K562 (cell line): ENCODE measurements around the gene METTL22. TPM values are rescaled to one million over a fixed set of nuclear protein-coding genes. Genes with fewer than 3 reads are reported as not detected.

Experiments used
- ATAC-seq: fragments of 200-7000 bp; cut with Tn5 transposase; 3 replicates; pipeline ENCODE4 v1.9.1; 2020; ENCODE audit warnings: moderate library complexity
- BruUV-seq: library from RNA; stranded (reverse); fragments of 400-500 nt; replicated peaks from 2 replicates; lab custom pipeline; 2021; lab: Mats Ljungman, UMichigan
- CTCF ChIA-PET: fragments of 300-600 bp; formaldehyde crosslinking; extraction: SDS; loops from one replicate; lab custom pipeline; 2021; ENCODE audit warnings: low intra/inter-chr PET ratio; lab: Yijun Ruan, JAX
- POLR2A ChIA-PET: fragments of 300-600, 350-650 bp; sonication (Branson Sonifier 250); formaldehyde crosslinking; extraction: SDS; loops from one replicate; lab custom pipeline; 2021; ENCODE audit warnings: antibody characterized with exemption, inconsistent platforms; lab: Yijun Ruan, JAX
- DNase-seq, 4 experiments: peaks; one replicate each; pipeline versions ENCODE4 v3.0.0 to v3.0.0-alpha.2; 2011 to 2018; ENCODE audit warnings: low spot score in 3 of 4, mixed read lengths in 3 of 4; ENCODE audit errors: extremely low read depth in 1 of 4
- FAIRE-seq: peaks from 2 replicates; lab custom pipeline; 2011; peaks lifted over from hg19 to GRCh38; lab: Jason Lieb, UNC
- H2AFZ ChIP-seq: 2 replicates; pipeline ENCODE4 v1.6.0; 2011; ENCODE audit warnings: low read depth, low read length, control low read depth, inconsistent platforms
- H3K27ac ChIP-seq: fragments of 200-600 bp; 3 replicates; pipeline ENCODE4 v1.8.0; 2011; ENCODE audit warnings: low read depth, mild to moderate bottlenecking, control low read depth, inconsistent platforms, low read length, moderate library complexity, mixed read lengths; ENCODE audit errors: extremely low read depth
- H3K27me3 ChIP-seq, 2 experiments: fragments of 300-600 bp in 1 of 2; 2 replicates in 1 of 2; 3 replicates in 1 of 2; pipeline versions ENCODE4 v1.6.0 to v1.8.0; 2011; ENCODE audit warnings: inconsistent platforms in 2 of 2, low read length in 2 of 2, mild to moderate bottlenecking in 1 of 2, mixed read lengths in 1 of 2, moderate library complexity in 1 of 2; ENCODE audit not compliant: control insufficient read depth in 2 of 2, insufficient read depth in 2 of 2
- H3K36me3 ChIP-seq: fragments of 300-600 bp; 3 replicates; pipeline ENCODE4 v1.8.0; 2011; ENCODE audit warnings: mild to moderate bottlenecking, low read length, inconsistent platforms; ENCODE audit not compliant: control insufficient read depth, insufficient read depth
- H3K4me1 ChIP-seq, 2 experiments: fragments of 200-600 bp in 1 of 2; replicated peaks in 1 of 2; 2 replicates in 1 of 2; 3 replicates in 1 of 2; pipeline versions ENCODE4 v1.5.1 to v1.8.0; 2011; ENCODE audit warnings: inconsistent platforms in 2 of 2, low read length in 2 of 2, mild to moderate bottlenecking in 1 of 2, mixed read lengths in 1 of 2, moderate library complexity in 1 of 2; ENCODE audit not compliant: control insufficient read depth in 2 of 2, insufficient read depth in 2 of 2
- H3K4me2 ChIP-seq: 2 replicates; pipeline ENCODE4 v1.6.1; 2011; ENCODE audit warnings: low read length, control low read depth, inconsistent platforms, mixed read lengths; ENCODE audit not compliant: insufficient read depth
- H3K4me3 ChIP-seq: fragments of 200-600 bp; sonication (generic), shearing (Covaris generic); 2 replicates; pipeline ENCODE4 v1.5.1; 2016; ENCODE audit warnings: control low read depth, inconsistent platforms
- H3K79me2 ChIP-seq: fragments of 200-600 bp; 3 replicates; pipeline ENCODE4 v1.8.0; 2011; ENCODE audit warnings: low read length, inconsistent platforms; ENCODE audit not compliant: control insufficient read depth, insufficient read depth
- H3K9ac ChIP-seq, 2 experiments: 2 replicates each; pipeline versions ENCODE4 v1.6.0 to v1.6.1; 2011; ENCODE audit warnings: low read depth in 2 of 2, low read length in 2 of 2, control low read depth in 1 of 2, inconsistent platforms in 1 of 2, mild to moderate bottlenecking in 1 of 2, mixed read lengths in 1 of 2; ENCODE audit not compliant: insufficient read depth in 1 of 2
- H3K9me1 ChIP-seq: one replicate; pipeline ENCODE4 v1.6.0; 2011; ENCODE audit warnings: inconsistent platforms, mild to moderate bottlenecking, low read length, moderate library complexity; ENCODE audit not compliant: control insufficient read depth, insufficient read depth
- H3K9me3 ChIP-seq: replicated peaks from 2 replicates; pipeline ENCODE4 v1.5.1; 2011; ENCODE audit warnings: low read depth, low read length, inconsistent platforms; ENCODE audit not compliant: control insufficient read depth, insufficient read depth
- H4K20me1 ChIP-seq: replicated peaks from 2 replicates; pipeline ENCODE4 v1.6.1; 2011; ENCODE audit warnings: low read length, inconsistent platforms, mixed read lengths; ENCODE audit not compliant: control insufficient read depth, insufficient read depth
- CREB1 ChIP-seq, 2 experiments: sonication (generic) in 1 of 2; formaldehyde crosslinking in 1 of 2; IDR thresholded peaks; 2 replicates each; pipeline versions ENCODE4 v1.6.1 to v1.8.0; 2012 to 2022; ENCODE audit warnings: inconsistent platforms in 1 of 2, mild to moderate bottlenecking in 1 of 2, missing genetic modification reagents in 1 of 2, moderate library complexity in 1 of 2
- HNRNPH1 ChIP-seq: fragments of 200-400 bp; formaldehyde crosslinking; optimal IDR thresholded peaks from 2 replicates; pipeline ENCODE3; 2017; ENCODE audit warnings: low read depth, mild to moderate bottlenecking, low read length, moderate library complexity
- POLR2A ChIP-seq: fragments of 450-650 bp; conservative IDR thresholded peaks from 2 replicates; pipeline ENCODE4 v1.6.1; 2016
- WGBS: fragments of 100-300 bp; shearing (Covaris generic); methylation state at CpG from one replicate; pipeline ENCODE4 v1.1.6; 2016; ENCODE audit warnings: low coverage, mixed read lengths; ENCODE audit not compliant: insufficient coverage; ENCODE audit errors: missing lambda C conversion rate; 5-methylcytosine and 5-hydroxymethylcytosine counted together
- in situ Hi-C: fragments of 300-500 bp; cut with MboI; formaldehyde crosslinking; loops from 4 replicates; pipeline ENCODE4 v1.15.0; 2018; ENCODE audit warnings: inconsistent platforms, mixed read lengths
- intact Hi-C: fragments of 100-400 bp; cut with micrococcal nuclease; formaldehyde crosslinking; loops from 2 replicates; pipeline ENCODE4 v1.14.2; 2022
- polyA plus RNA-seq, 8 experiments: library from polyadenylated mRNA; depleted of rRNA in 4 of 8; stranded (reverse) in 5 of 8; unstranded in 3 of 8; fragments of >200 nt; fragmentation: Nextera tagmentation in 2 of 8; fragmentation: Illumina TruSeq in 1 of 8; extraction: Ambion mirVana in 2 of 8; extraction: Trizol in 1 of 8; gene quantifications; 2 replicates each; pipeline versions ENCODE4 v1.2.1 to v1.2.3, GENCODE V29; 2011 to 2014; ENCODE audit warnings: inconsistent platforms in 1 of 8, missing spikeins in 1 of 8
- total RNA-seq, 7 experiments: library from RNA; depleted of rRNA in 6 of 7; stranded (reverse); fragments of >200 nt in 6 of 7; fragmentation: Illumina TruSeq in 2 of 7; extraction: Trizol in 2 of 7; gene quantifications; 2 replicates each; pipeline versions ENCODE4 v1.2.1 to v1.2.3, GENCODE V29; 2011 to 2021; ENCODE audit warnings: low replicate concordance in 1 of 7

The METTL22 gene
- total and polyA plus RNA-seq, 9 of the 15 experiments (the other 6 are each of a cell fraction or from before 2014, with no cell fraction given) = 6.9 to 33.2 (median 18.5) TPM

DNA sequence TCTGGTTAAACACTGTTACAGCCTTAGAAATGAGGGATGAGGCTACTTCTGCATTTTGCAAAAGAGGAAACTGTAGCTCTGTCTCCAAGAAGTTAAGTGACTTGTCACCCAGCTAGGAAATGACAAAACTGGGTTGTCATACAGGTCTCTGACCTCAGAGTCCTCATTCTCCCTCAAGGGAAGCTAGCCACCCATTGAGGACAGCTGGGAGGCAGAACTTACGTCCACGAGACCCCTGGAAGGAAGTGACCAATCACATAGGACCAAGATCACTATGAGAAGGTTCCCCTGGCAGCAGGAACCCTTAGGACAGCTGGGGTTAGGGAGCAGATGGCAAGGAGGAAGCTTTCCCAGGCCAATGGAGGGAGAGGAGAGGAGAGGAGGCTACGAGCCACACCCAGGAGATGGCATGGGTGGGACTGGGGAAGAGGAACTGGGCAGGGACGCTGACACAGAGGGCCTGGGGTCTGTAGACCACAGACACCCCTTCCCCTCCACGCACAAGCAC, 11.2 kb downstream of the METTL22 start:
- Histone ChIP-seq H3K79me2 (no peaks in the 10 kb centered on the region), H3K9ac (no peak overlapping the region), H3K9me1 (no peaks in the 10 kb centered on the region), H3K36me3 (peaks cover 92% of the 10 kb centered on the region; the same call in 2 of the 3 replicates), H3K4me2 (no peak overlapping the region), H4K20me1 (0 out of 2 replicates have a peak, but pooled peaks cover 8% of the 10 kb centered on the region), H3K4me3 (no peak overlapping the region), H3K27me3 (no peaks in the 10 kb centered on the region), H2AFZ (no peak overlapping the region), H3K4me1 (peaks cover 3% of the 10 kb centered on the region in 2 experiments; a peak in 4 of 5 replicates), H3K9me3 (no peaks in the 10 kb centered on the region), H3K27ac (no peak overlapping the region; the same call in 2 of the 3 replicates)
- no peak for FAIRE-seq
- no TSS peak for BruUV-seq
- POLR2A ChIA-PET = interaction anchor here (0.6 kb wide), 1 partner anchor 506 kb away, joined by 3 read pairs; no protein-coding TSS in a partner anchor
- intact Hi-C loops (no loop called here), in situ Hi-C loops (no loop called here)
- CTCF ChIA-PET = no interaction called here
- no peak for ATAC-seq
- no peak for DNase-seq
- TF ChIP-seq HNRNPH1 = no peak
- TF ChIP-seq CREB1 (IDR thresholded peaks at IDR 0.05) = no peak
- 0 out of 2 replicates have a peak, but pooled peaks have one; percentile 30 for TF ChIP-seq CREB1 (CRISPR knock-in tag; IDR thresholded peaks at IDR 0.05)
- TF ChIP-seq POLR2A = 0 out of 2 replicates have a peak, but pooled peaks have one; percentile 12
- 93% methylated on average over 3 of the region's 5 CpGs for WGBS
